HL-60 (cell line): ENCODE data around the gene NFE2L3.

Experiments
- DNase-seq, 2 experiments: peaks; one replicate each; pipeline ENCODE4 v3.0.0-alpha.2; 2010 to 2020; ENCODE audit warnings: low read depth in 1 of 2, low spot score in 1 of 2
- H3K27ac ChIP-seq: fragments of 250-450 bp; sonication (Bioruptor Pico); replicated peaks from 2 replicates; pipeline ENCODE4 v1.5.1; 2020; ENCODE audit warnings: mild to moderate bottlenecking, moderate library complexity
- H3K27me3 ChIP-seq: fragments of 250-450 bp; sonication (Bioruptor Pico); 2 replicates; pipeline ENCODE4 v1.5.1; 2021; ENCODE audit warnings: mild to moderate bottlenecking, moderate library complexity; ENCODE audit not compliant: insufficient read depth, poor library complexity, severe bottlenecking
- H3K4me3 ChIP-seq: replicated peaks from 2 replicates; pipeline ENCODE4 v1.5.1; 2011; ENCODE audit warnings: mild to moderate bottlenecking, control low read depth, low read length; ENCODE audit not compliant: insufficient read depth
- GABPA ChIP-seq: IDR thresholded peaks from 2 replicates; pipeline ENCODE4 v1.6.1; 2012; ENCODE audit warnings: low read depth
- POLR2AphosphoS5 ChIP-seq: IDR thresholded peaks from 2 replicates; pipeline ENCODE4 v1.6.1; 2012; ENCODE audit warnings: low read depth
- SPI1 ChIP-seq: IDR thresholded peaks from 2 replicates; pipeline ENCODE4 v1.6.1; 2012; ENCODE audit warnings: low read depth, mild to moderate bottlenecking, borderline replicate concordance
- TF ChIP-seq, protein P1 (sequence below): IDR thresholded peaks from one replicate; pipeline ENCODE4 v1.5.1; 2011; ENCODE audit warnings: low read length, control low read depth, inconsistent platforms; ENCODE audit not compliant: insufficient read depth
- TF ChIP-seq, protein P2 (sequence below): IDR thresholded peaks from 2 replicates; pipeline ENCODE4 v1.6.1; 2012; ENCODE audit warnings: low read depth; ENCODE audit not compliant: insufficient replicate concordance

NFE2L3 gene

DNA sequence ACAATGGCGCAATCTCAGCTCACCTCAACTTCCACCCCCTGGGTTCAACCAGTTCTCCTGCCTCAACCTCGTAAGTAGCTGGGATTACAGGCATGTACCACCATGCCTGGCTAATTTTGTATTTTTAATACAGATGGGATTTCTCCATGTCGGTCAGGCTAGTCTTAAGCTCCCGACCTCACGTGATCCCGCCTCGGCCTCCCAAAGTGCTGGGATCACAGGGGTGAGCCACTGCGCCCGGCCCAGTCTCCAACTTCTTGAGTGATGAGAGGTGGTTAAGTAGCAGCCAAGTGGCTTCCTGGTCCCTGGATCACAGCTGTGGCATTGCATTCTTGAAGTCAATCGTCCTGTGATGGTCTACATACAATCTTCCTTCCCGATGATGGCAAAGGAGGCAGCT, 46.1 kb upstream of the NFE2L3 start:
- DNase-seq: no peak
- Histone ChIP-seq H3K27ac (no peak overlapping the region), H3K27me3 (no peaks in the 10 kb centered on the region), H3K4me3 (no peak overlapping the region)
- no peak for TF ChIP-seq SPI1
- TF ChIP-seq POLR2AphosphoS5: no peak
- TF ChIP-seq, protein P1, sequence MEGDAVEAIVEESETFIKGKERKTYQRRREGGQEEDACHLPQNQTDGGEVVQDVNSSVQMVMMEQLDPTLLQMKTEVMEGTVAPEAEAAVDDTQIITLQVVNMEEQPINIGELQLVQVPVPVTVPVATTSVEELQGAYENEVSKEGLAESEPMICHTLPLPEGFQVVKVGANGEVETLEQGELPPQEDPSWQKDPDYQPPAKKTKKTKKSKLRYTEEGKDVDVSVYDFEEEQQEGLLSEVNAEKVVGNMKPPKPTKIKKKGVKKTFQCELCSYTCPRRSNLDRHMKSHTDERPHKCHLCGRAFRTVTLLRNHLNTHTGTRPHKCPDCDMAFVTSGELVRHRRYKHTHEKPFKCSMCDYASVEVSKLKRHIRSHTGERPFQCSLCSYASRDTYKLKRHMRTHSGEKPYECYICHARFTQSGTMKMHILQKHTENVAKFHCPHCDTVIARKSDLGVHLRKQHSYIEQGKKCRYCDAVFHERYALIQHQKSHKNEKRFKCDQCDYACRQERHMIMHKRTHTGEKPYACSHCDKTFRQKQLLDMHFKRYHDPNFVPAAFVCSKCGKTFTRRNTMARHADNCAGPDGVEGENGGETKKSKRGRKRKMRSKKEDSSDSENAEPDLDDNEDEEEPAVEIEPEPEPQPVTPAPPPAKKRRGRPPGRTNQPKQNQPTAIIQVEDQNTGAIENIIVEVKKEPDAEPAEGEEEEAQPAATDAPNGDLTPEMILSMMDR: no peak
- TF ChIP-seq GABPA: no peak
- TF ChIP-seq, protein P2, sequence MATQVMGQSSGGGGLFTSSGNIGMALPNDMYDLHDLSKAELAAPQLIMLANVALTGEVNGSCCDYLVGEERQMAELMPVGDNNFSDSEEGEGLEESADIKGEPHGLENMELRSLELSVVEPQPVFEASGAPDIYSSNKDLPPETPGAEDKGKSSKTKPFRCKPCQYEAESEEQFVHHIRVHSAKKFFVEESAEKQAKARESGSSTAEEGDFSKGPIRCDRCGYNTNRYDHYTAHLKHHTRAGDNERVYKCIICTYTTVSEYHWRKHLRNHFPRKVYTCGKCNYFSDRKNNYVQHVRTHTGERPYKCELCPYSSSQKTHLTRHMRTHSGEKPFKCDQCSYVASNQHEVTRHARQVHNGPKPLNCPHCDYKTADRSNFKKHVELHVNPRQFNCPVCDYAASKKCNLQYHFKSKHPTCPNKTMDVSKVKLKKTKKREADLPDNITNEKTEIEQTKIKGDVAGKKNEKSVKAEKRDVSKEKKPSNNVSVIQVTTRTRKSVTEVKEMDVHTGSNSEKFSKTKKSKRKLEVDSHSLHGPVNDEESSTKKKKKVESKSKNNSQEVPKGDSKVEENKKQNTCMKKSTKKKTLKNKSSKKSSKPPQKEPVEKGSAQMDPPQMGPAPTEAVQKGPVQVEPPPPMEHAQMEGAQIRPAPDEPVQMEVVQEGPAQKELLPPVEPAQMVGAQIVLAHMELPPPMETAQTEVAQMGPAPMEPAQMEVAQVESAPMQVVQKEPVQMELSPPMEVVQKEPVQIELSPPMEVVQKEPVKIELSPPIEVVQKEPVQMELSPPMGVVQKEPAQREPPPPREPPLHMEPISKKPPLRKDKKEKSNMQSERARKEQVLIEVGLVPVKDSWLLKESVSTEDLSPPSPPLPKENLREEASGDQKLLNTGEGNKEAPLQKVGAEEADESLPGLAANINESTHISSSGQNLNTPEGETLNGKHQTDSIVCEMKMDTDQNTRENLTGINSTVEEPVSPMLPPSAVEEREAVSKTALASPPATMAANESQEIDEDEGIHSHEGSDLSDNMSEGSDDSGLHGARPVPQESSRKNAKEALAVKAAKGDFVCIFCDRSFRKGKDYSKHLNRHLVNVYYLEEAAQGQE: no peak

GRCh38 chr7:26112203-26112740, 39.7 kb upstream of the NFE2L3 start:
- Histone ChIP-seq H3K27ac (no peak overlapping the region), H3K27me3 (no peaks in the 10 kb centered on the region), H3K4me3 (no peak overlapping the region)
- DNase-seq: no peak
- TF ChIP-seq GABPA: no peak
- TF ChIP-seq, protein P2: no peak
- no peak for TF ChIP-seq POLR2AphosphoS5
- no peak for TF ChIP-seq SPI1
- TF ChIP-seq, protein P1: no peak

GRCh38 chr7:26115650-26116049, 36.3 kb upstream of the NFE2L3 start:
- no peak overlapping the region for H3K27ac ChIP-seq
- no peak overlapping the region for H3K4me3 ChIP-seq
- TF ChIP-seq GABPA: no peak
- TF ChIP-seq, protein P1: no peak
- TF ChIP-seq, protein P2: no peak
- no peak for TF ChIP-seq SPI1
- H3K27me3 ChIP-seq: no peaks in the 10 kb centered on the region
- no peak for DNase-seq
